Body of pancreas (tissue), 4 donors: ENCODE data around the gene HTR2B. TPM values are rescaled to one million over a fixed set of nuclear protein-coding genes. Genes with fewer than 3 reads are reported as not detected.

Experiments used
- ATAC-seq: fragments of 150-250 bp; one replicate; pipeline ENCODE4 v1.9.1; 2016
- DNase-seq, 4 donors: peaks; one replicate each; pipeline ENCODE4 v3.0.0-alpha.2; 2019
- H3K27ac ChIP-seq, 4 donors: fragments of 200-600 bp; sonication (generic); 1 replicate in 3 of 4; 2 replicates in 1 of 4; pipeline versions ENCODE4 v1.5.1 to v1.6.1; 2016 to 2019; ENCODE audit warnings: mild to moderate bottlenecking in 1 of 4, mixed read lengths in 1 of 4, moderate library complexity in 1 of 4
- H3K27me3 ChIP-seq, 2 donors: fragments of 200-600 bp; sonication (generic); one replicate each; pipeline ENCODE4 v1.6.0; 2016; ENCODE audit warnings: mild to moderate bottlenecking in 1 of 2
- H3K36me3 ChIP-seq, 2 donors: fragments of 200-600 bp; sonication (generic); replicated peaks in 1 of 2; 2 replicates each; pipeline ENCODE4 v1.5.1; 2016; ENCODE audit warnings: low read depth in 2 of 2; ENCODE audit not compliant: insufficient read depth in 1 of 2
- H3K4me1 ChIP-seq: fragments of 200-600 bp; sonication (generic); one replicate; pipeline ENCODE4 v1.6.0; 2016
- H3K4me3 ChIP-seq, 2 donors: fragments of 200-600 bp; sonication (generic); 1 replicate in 1 of 2; 2 replicates in 1 of 2; pipeline ENCODE4 v1.5.1; 2016 to 2019
- H3K9me3 ChIP-seq, 3 donors: fragments of 200-600 bp; sonication (generic); 1 replicate in 2 of 3; 2 replicates in 1 of 3; pipeline ENCODE4 v1.5.1; 2016
- CTCF ChIP-seq, 7 experiments: fragments of 450-650 bp in 4 of 7; fragments of 200-600 bp in 3 of 7; sonication (generic) in 3 of 7; IDR thresholded peaks; one replicate each; pipeline ENCODE4 v1.5.1; 2016 to 2019; ENCODE audit warnings: antibody characterized with exemption in 7 of 7
- POLR2A ChIP-seq, 3 donors: fragments of 450-650 bp; IDR thresholded peaks; one replicate each; pipeline ENCODE4 v1.6.1; 2016; ENCODE audit warnings: antibody characterized with exemption in 3 of 3, mild to moderate bottlenecking in 2 of 3
- WGBS, 2 donors: methylation state at CpG; one replicate each; pipeline ENCODE4 v1.1.5; 2017; 5-methylcytosine and 5-hydroxymethylcytosine counted together
- intact Hi-C: fragments of 100-400 bp; cut with DNase I; formaldehyde crosslinking; loops from one replicate; pipeline ENCODE4 v1.15.1; 2023
- total RNA-seq, 2 donors: library from RNA; depleted of rRNA; stranded (reverse); fragments of >200 nt; gene quantifications; one replicate each; pipeline ENCODE4 v1.1.0, GENCODE V29; 2016

HTR2B gene
- total RNA-seq, 2 donors from 2014 or later, result not detected

GRCh38 chr2:231134910-231135655 is 10.2 kb upstream of the HTR2B start:
- 91 to 95% methylated on average over 1 of the region's 1 CpG for WGBS, 2 donors
- ATAC-seq, result no peak
- H3K27me3 ChIP-seq, result no peaks in the 10 kb centered on the region
- TF ChIP-seq CTCF (IDR thresholded peaks at IDR 0.05), result no peak
- no peak overlapping the region for H3K27ac ChIP-seq
- H3K4me3 ChIP-seq, result no peak overlapping the region
- DNase-seq, result no peak
- H3K9me3 ChIP-seq, result no peaks in the 10 kb centered on the region
- intact Hi-C loops, result no loop called here
- no peaks in the 10 kb centered on the region for H3K36me3 ChIP-seq
- no peaks in the 10 kb centered on the region for H3K4me1 ChIP-seq

GRCh38 chr2:231133365-231134099 is 8.7 kb upstream of the HTR2B start:
- Histone ChIP-seq H3K9me3 (no peaks in the 10 kb centered on the region), H3K4me1 (no peaks in the 10 kb centered on the region), H3K36me3 (no peaks in the 10 kb centered on the region), H3K27me3 (no peaks in the 10 kb centered on the region), H3K27ac (no peak overlapping the region), H3K4me3 (no peak overlapping the region)
- 88 to 94% methylated on average over 1 of the region's 1 CpG for WGBS, 2 donors
- TF ChIP-seq CTCF (IDR thresholded peaks at IDR 0.05) (no peak), POLR2A (IDR thresholded peaks at IDR 0.05) (no peak)
- no peak for ATAC-seq
- intact Hi-C loops, result no loop called here
- no peak for DNase-seq

- no peaks in the 10 kb centered on the region for H3K27me3 ChIP-seq
- no peaks in the 10 kb centered on the region for H3K9me3 ChIP-seq
- H3K4me1 ChIP-seq, result no peaks in the 10 kb centered on the region
- no peak for ATAC-seq
- WGBS, 2 donors, result 70 to 100% methylated on average over 1 of the region's 1 CpG
- no peaks in the 10 kb centered on the region for H3K36me3 ChIP-seq
- H3K4me3 ChIP-seq, result no peak overlapping the region
- no peak for DNase-seq
- H3K27ac ChIP-seq, result no peak overlapping the region
- intact Hi-C loops, result no loop called here
- TF ChIP-seq CTCF (IDR thresholded peaks at IDR 0.05) (no peak), POLR2A (IDR thresholded peaks at IDR 0.05) (no peak)
Observed at GRCh38 chr2:231132129-231132528, 7.3 kb upstream of the HTR2B start.

GRCh38 chr2:231130336-231131056 is 5.7 kb upstream of the HTR2B start:
- H3K9me3 ChIP-seq, result no peaks in the 10 kb centered on the region
- no peaks in the 10 kb centered on the region for H3K36me3 ChIP-seq
- ATAC-seq (no peak), DNase-seq (no peak)
- H3K27me3 ChIP-seq, result no peaks in the 10 kb centered on the region
- H3K4me3 ChIP-seq, result no peak overlapping the region
- TF ChIP-seq POLR2A (IDR thresholded peaks at IDR 0.05) (no peak), CTCF (IDR thresholded peaks at IDR 0.05) (no peak)
- WGBS, 2 donors, result 86 to 88% methylated on average over 6 of the region's 6 CpGs
- no peak overlapping the region for H3K27ac ChIP-seq
- no peaks in the 10 kb centered on the region for H3K4me1 ChIP-seq
- intact Hi-C loops, result no loop called here
